IPS-15b (cell line): ENCODE data around the gene NEDD1.

Experiments
- H3K27me3 ChIP-seq: one replicate; pipeline ENCODE4 v1.6.1; 2013; ENCODE audit warnings: low read length; ENCODE audit not compliant: control insufficient read depth, insufficient read depth
- H3K36me3 ChIP-seq: one replicate; pipeline ENCODE4 v1.6.1; 2013; ENCODE audit warnings: low read length; ENCODE audit not compliant: control insufficient read depth, insufficient read depth
- H3K4me1 ChIP-seq: one replicate; pipeline ENCODE4 v1.6.1; 2013; ENCODE audit warnings: mild to moderate bottlenecking, low read length; ENCODE audit not compliant: control insufficient read depth, insufficient read depth
- H3K4me3 ChIP-seq: one replicate; pipeline ENCODE4 v1.5.1; 2013; ENCODE audit warnings: low read depth, low read length
- H3K9ac ChIP-seq: one replicate; pipeline ENCODE4 v1.6.1; 2013; ENCODE audit warnings: low read depth, mild to moderate bottlenecking, low read length
- H3K9me3 ChIP-seq: one replicate; pipeline ENCODE4 v1.6.1; 2013; ENCODE audit warnings: mild to moderate bottlenecking, low read length; ENCODE audit not compliant: control insufficient read depth, insufficient read depth

Gene NEDD1

GRCh38 chr12:96879301-96879700, 27.8 kb upstream of the NEDD1 start:
- no peaks in the 10 kb centered on the region for H3K27me3 ChIP-seq
- no peak overlapping the region for H3K4me3 ChIP-seq
- H3K4me1 ChIP-seq: no peaks in the 10 kb centered on the region
- H3K9ac ChIP-seq: no peak overlapping the region
- H3K36me3 ChIP-seq: no peaks in the 10 kb centered on the region
- no peaks in the 10 kb centered on the region for H3K9me3 ChIP-seq

- Histone ChIP-seq H3K36me3 (no peaks in the 10 kb centered on the region), H3K9ac (no peak overlapping the region), H3K4me1 (no peaks in the 10 kb centered on the region), H3K9me3 (no peaks in the 10 kb centered on the region), H3K4me3 (no peak overlapping the region), H3K27me3 (no peaks in the 10 kb centered on the region)
These were observed 26.8 kb upstream of the NEDD1 start for GRCh38 chr12:96880220-96880619.

- no peak overlapping the region for H3K4me3 ChIP-seq
- H3K9ac ChIP-seq: no peak overlapping the region
- H3K36me3 ChIP-seq: no peaks in the 10 kb centered on the region
- no peaks in the 10 kb centered on the region for H3K9me3 ChIP-seq
- H3K27me3 ChIP-seq: no peaks in the 10 kb centered on the region
- H3K4me1 ChIP-seq: no peaks in the 10 kb centered on the region
These were observed 25.4 kb upstream of the NEDD1 start for GRCh38 chr12:96881608-96882007.

- no peaks in the 10 kb centered on the region for H3K36me3 ChIP-seq
- no peak overlapping the region for H3K4me3 ChIP-seq
- H3K27me3 ChIP-seq: no peaks in the 10 kb centered on the region
- no peaks in the 10 kb centered on the region for H3K4me1 ChIP-seq
- no peaks in the 10 kb centered on the region for H3K9me3 ChIP-seq
- H3K9ac ChIP-seq: no peak overlapping the region
These were observed 24.2 kb upstream of the NEDD1 start for GRCh38 chr12:96882862-96883261.

- Histone ChIP-seq H3K4me1 (no peaks in the 10 kb centered on the region), H3K4me3 (no peak overlapping the region)
These were observed 23.5 kb upstream of the NEDD1 start for GRCh38 chr12:96883571-96883970.

GRCh38 chr12:96886998-96887677, 19.9 kb upstream of the NEDD1 start:
- H3K36me3 ChIP-seq: no peaks in the 10 kb centered on the region
- H3K9ac ChIP-seq: no peak overlapping the region
- no peak overlapping the region for H3K4me3 ChIP-seq
- no peaks in the 10 kb centered on the region for H3K4me1 ChIP-seq
- H3K27me3 ChIP-seq: no peaks in the 10 kb centered on the region
- H3K9me3 ChIP-seq: no peaks in the 10 kb centered on the region

More at GRCh38 chr12:96883571-96883970, 23.5 kb upstream of the NEDD1 start:
- no peak overlapping the region for H3K9ac ChIP-seq
- no peaks in the 10 kb centered on the region for H3K36me3 ChIP-seq
- no peaks in the 10 kb centered on the region for H3K9me3 ChIP-seq
- H3K27me3 ChIP-seq: no peaks in the 10 kb centered on the region

- Histone ChIP-seq H3K4me1 (no peaks in the 10 kb centered on the region), H3K27me3 (no peaks in the 10 kb centered on the region), H3K9me3 (no peaks in the 10 kb centered on the region), H3K36me3 (no peaks in the 10 kb centered on the region), H3K9ac (no peak overlapping the region), H3K4me3 (no peak overlapping the region)
These were observed 17.7 kb upstream of the NEDD1 start for GRCh38 chr12:96889273-96889933.

- no peaks in the 10 kb centered on the region for H3K27me3 ChIP-seq
- no peaks in the 10 kb centered on the region for H3K36me3 ChIP-seq
- H3K4me1 ChIP-seq: no peaks in the 10 kb centered on the region
- H3K9me3 ChIP-seq: no peaks in the 10 kb centered on the region
- H3K9ac ChIP-seq: no peak overlapping the region
- H3K4me3 ChIP-seq: no peak overlapping the region
These were observed 16.7 kb upstream of the NEDD1 start for GRCh38 chr12:96890331-96890730.

- H3K9ac ChIP-seq: no peak overlapping the region
- H3K27me3 ChIP-seq: no peaks in the 10 kb centered on the region
- no peaks in the 10 kb centered on the region for H3K9me3 ChIP-seq
- H3K36me3 ChIP-seq: no peaks in the 10 kb centered on the region
- no peak overlapping the region for H3K4me3 ChIP-seq
- H3K4me1 ChIP-seq: no peaks in the 10 kb centered on the region
These were observed 15.0 kb upstream of the NEDD1 start for GRCh38 chr12:96892104-96892503.

GRCh38 chr12:96897421-96897820, 9.6 kb upstream of the NEDD1 start:
- Histone ChIP-seq H3K36me3 (no peaks in the 10 kb centered on the region), H3K9me3 (no peaks in the 10 kb centered on the region), H3K27me3 (no peaks in the 10 kb centered on the region), H3K4me1 (no peaks in the 10 kb centered on the region), H3K4me3 (no peak overlapping the region), H3K9ac (no peak overlapping the region)

GRCh38 chr12:96901175-96901574, 5.9 kb upstream of the NEDD1 start:
- no peaks in the 10 kb centered on the region for H3K4me1 ChIP-seq
- H3K36me3 ChIP-seq: no peaks in the 10 kb centered on the region
- no peak overlapping the region for H3K4me3 ChIP-seq
- no peaks in the 10 kb centered on the region for H3K9me3 ChIP-seq
- H3K27me3 ChIP-seq: no peaks in the 10 kb centered on the region
- H3K9ac ChIP-seq: no peak overlapping the region

GRCh38 chr12:96902076-96902475, 5.0 kb upstream of the NEDD1 start:
- no peak overlapping the region for H3K9ac ChIP-seq
- no peak overlapping the region for H3K4me3 ChIP-seq
- H3K27me3 ChIP-seq: no peaks in the 10 kb centered on the region
- H3K9me3 ChIP-seq: no peaks in the 10 kb centered on the region
- no peaks in the 10 kb centered on the region for H3K36me3 ChIP-seq
- no peaks in the 10 kb centered on the region for H3K4me1 ChIP-seq
